Lower leg skin (tissue), 4 donors: ENCODE results near the gene FMNL2. TPM values are rescaled to one million over a fixed set of nuclear protein-coding genes. Genes with fewer than 3 reads are reported as not detected.
"Not testable (repeated sequence)": the region's sequence is repeated elsewhere in the genome, so short reads cannot be mapped to it uniquely, and the experiment has no call there.

ENCODE experiments used
- DNase-seq, 2 donors: peaks; one replicate each; pipeline ENCODE4 v3.0.0-alpha.2; 2019; ENCODE audit warnings: low spot score in 2 of 2
- H3K4me3 ChIP-seq: fragments of 200-600 bp; sonication (generic); 2 replicates; pipeline ENCODE4 v1.5.1; 2017; ENCODE audit warnings: mild to moderate bottlenecking, low read depth; ENCODE audit not compliant: poor library complexity, severe bottlenecking
- POLR2A ChIP-seq, 2 donors: fragments of 450-650 bp; IDR thresholded peaks; one replicate each; pipeline ENCODE4 v1.6.1; 2016 to 2017; ENCODE audit warnings: antibody characterized with exemption in 2 of 2, mild to moderate bottlenecking in 1 of 2, moderate library complexity in 1 of 2
- WGBS, 2 donors: methylation state at CpG; one replicate each; pipeline ENCODE4 v1.1.5; 2018; 5-methylcytosine and 5-hydroxymethylcytosine counted together
- intact Hi-C: fragments of 100-400 bp; cut with DNase I; formaldehyde crosslinking; loops from one replicate; pipeline ENCODE4 v1.15.0; 2023; ENCODE audit warnings: low total_unique reads
- total RNA-seq, 4 donors: library from RNA; depleted of rRNA; stranded (reverse); fragments of >200 nt; gene quantifications; one replicate each; pipeline ENCODE4 v1.1.0, GENCODE V29; 2016
- TF ChIP-seq, protein P1 (sequence below), 3 donors: fragments of 450-650 bp; IDR thresholded peaks; one replicate each; pipeline ENCODE4 v1.5.1; 2016; ENCODE audit warnings: antibody characterized with exemption in 3 of 3, mild to moderate bottlenecking in 3 of 3, moderate library complexity in 2 of 3

FMNL2 gene
- total RNA-seq, 4 donors from 2014 or later: 9.6 to 18.3 (median 12.9) TPM

- DNase-seq: no peak
- WGBS, 2 donors: 36 to 100% methylated on average over 1 of the region's 1 CpG
- intact Hi-C loops: no loop called here
- H3K4me3 ChIP-seq: no peak overlapping the region
- TF ChIP-seq POLR2A (IDR thresholded peaks at IDR 0.05): no peak
- TF ChIP-seq, protein P1, sequence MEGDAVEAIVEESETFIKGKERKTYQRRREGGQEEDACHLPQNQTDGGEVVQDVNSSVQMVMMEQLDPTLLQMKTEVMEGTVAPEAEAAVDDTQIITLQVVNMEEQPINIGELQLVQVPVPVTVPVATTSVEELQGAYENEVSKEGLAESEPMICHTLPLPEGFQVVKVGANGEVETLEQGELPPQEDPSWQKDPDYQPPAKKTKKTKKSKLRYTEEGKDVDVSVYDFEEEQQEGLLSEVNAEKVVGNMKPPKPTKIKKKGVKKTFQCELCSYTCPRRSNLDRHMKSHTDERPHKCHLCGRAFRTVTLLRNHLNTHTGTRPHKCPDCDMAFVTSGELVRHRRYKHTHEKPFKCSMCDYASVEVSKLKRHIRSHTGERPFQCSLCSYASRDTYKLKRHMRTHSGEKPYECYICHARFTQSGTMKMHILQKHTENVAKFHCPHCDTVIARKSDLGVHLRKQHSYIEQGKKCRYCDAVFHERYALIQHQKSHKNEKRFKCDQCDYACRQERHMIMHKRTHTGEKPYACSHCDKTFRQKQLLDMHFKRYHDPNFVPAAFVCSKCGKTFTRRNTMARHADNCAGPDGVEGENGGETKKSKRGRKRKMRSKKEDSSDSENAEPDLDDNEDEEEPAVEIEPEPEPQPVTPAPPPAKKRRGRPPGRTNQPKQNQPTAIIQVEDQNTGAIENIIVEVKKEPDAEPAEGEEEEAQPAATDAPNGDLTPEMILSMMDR (IDR thresholded peaks at IDR 0.05): no peak
Measured at GRCh38 chr2:152387041-152387440, 52.1 kb downstream of the FMNL2 start.

GRCh38 chr2:152388269-152388668, 53.3 kb downstream of the FMNL2 start:
- intact Hi-C loops, DNase-seq, H3K4me3 ChIP-seq: not testable (repeated sequence)
- WGBS, 2 donors: 90 to 94% methylated on average over 9 of the region's 9 CpGs

DNA sequence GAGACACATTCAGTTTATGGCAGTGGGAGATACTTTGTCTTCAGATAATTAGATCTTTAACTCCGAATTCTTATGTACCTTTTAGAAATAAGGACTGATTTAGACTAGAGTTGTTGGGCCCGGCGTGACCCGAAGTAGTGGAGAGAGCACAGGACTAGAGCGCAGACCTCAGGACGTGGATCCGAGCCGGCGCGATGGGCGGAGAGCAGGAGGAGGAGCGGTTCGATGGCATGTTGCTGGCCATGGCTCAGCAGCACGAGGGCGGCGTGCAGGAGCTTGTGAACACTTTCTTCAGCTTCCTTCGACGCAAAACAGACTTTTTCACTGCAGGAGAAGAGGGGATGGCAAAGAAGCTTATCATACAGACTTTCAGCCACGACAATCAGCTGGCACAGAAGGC, 54.5 kb downstream of the FMNL2 start:
- DNase-seq: no peak
- WGBS, 2 donors: 95 to 98% methylated on average over 19 of the region's 19 CpGs
- intact Hi-C loops: no loop called here

DNA sequence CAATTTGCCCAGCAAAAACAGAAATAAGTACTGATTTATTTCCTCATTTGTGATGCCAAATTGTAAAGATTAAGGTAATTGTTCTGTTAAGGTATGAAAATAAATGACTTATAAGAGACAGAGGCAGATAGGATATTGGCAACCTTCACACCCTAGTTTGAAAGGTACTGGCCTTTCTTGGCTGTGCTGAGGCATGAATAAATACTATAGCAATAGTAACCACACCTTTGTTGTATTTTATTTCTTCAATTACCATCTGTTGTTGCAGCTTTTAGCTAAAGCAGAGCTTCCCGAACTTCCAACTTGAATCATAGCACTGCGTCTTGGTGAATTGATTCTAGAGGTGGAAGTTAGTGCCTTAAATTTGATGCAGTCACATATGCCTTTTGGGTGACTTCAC, 55.9 kb downstream of the FMNL2 start:
- intact Hi-C loops: no loop called here
- no peak overlapping the region for H3K4me3 ChIP-seq
- WGBS, 2 donors: 86 to 96% methylated on average over 2 of the region's 2 CpGs
- TF ChIP-seq, protein P1 (IDR thresholded peaks at IDR 0.05): no peak
- no peak for TF ChIP-seq POLR2A (IDR thresholded peaks at IDR 0.05)
- DNase-seq: no peak

More for the DNA sequence above, 54.5 kb downstream of the FMNL2 start:
- no peak for TF ChIP-seq POLR2A (IDR thresholded peaks at IDR 0.05)
- TF ChIP-seq, protein P1 (IDR thresholded peaks at IDR 0.05): no peak
- H3K4me3 ChIP-seq: no peak overlapping the region

GRCh38 chr2:152391318-152391717, 56.3 kb downstream of the FMNL2 start:
- 95 to 97% methylated on average over 2 of the region's 2 CpGs for WGBS, 2 donors
- intact Hi-C loops: no loop called here
- no peak overlapping the region for H3K4me3 ChIP-seq
- TF ChIP-seq, protein P1 (IDR thresholded peaks at IDR 0.05): no peak
- no peak for TF ChIP-seq POLR2A (IDR thresholded peaks at IDR 0.05)
- DNase-seq: no peak

GRCh38 chr2:152393377-152393776, 58.4 kb downstream of the FMNL2 start:
- intact Hi-C loops: no loop called here
- WGBS, 2 donors: 91 to 94% methylated on average over 1 of the region's 1 CpG
- TF ChIP-seq POLR2A (IDR thresholded peaks at IDR 0.05): no peak
- TF ChIP-seq, protein P1 (IDR thresholded peaks at IDR 0.05): no peak

More at GRCh38 chr2:152393377-152393776, 58.4 kb downstream of the FMNL2 start:
- H3K4me3 ChIP-seq: no peak overlapping the region
- no peak for DNase-seq
